ENCODE measurements around the gene USH2A.

USH2A gene

DNA sequence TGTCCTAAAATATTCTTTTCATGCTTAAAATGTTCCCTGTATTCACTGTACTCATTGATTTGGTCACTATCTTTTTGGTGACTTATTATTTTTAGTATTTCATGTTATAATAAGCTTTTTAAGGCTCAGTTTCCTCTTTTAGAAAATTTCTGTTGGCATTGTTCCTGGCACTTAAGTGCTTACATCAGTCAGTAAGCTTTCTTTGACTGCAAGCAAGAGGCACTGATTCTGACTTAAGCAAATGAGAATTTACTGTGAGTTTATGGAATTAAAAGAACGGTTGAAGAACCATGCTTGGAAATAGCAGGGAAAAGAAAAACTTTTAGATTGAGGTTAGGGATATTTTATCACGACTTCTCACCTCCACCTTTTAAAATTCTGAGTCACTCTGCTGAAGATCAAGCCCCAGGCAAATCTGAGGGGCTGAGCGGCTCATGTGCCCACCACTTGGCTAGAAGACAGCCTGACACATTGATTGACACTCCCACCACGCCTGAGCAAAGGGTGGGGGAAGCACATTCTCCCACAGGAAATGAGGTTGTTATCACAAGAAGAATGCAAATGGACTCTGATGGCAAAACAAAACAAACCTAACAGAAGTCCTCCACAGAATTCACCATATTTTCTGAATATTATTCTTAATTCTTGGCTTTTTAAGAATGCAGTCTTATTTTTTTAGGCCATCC lies 753.3 kb downstream of the USH2A start:
- no peak for FAIRE-seq

GRCh38 chr1:215667761-215668160 lies 755.5 kb downstream of the USH2A start:
- no peak for FAIRE-seq

DNA sequence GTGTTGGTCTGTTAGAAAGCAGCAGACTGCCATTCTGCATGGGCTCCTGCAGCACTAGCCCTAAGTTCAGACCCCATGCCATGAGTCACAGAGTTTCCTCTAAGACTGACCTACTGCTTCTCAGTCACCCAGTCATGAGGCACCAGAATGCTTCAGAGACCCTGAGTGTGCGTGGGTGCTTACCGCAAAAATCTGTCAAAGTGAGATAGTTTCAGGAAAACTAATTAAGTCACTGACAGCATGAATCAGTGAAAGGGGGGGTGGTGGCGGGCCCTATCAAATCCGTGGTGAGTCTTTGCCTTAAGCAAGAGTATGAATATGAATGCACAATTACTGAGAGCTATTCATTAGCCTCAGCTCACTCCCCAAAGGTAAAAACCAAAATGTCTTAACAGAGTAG lies 758.0 kb downstream of the USH2A start:
- FAIRE-seq, result no peak

DNA sequence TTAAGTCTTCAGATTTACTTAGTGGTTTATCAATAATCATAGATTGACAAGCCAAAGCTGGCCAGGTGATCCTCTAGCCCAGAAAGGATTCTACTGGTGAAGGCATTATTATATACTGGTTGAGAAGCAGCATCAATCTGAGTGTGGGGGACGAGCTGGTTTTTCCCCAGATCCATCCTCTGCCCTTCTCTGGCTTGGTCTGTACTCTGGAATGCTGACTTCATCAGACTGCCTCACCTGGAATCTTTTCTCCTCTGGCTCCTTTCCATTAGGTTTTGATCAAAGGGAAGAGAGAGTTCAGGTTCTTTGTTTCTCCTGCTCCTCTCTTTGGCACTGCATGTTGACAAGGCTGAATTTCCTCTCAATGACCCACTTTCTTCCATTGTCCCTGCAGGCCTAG lies 762.2 kb downstream of the USH2A start:
- no peak for FAIRE-seq

GRCh38 chr1:215660259-215660658 lies 763.0 kb downstream of the USH2A start:
- no peak for FAIRE-seq

DNA sequence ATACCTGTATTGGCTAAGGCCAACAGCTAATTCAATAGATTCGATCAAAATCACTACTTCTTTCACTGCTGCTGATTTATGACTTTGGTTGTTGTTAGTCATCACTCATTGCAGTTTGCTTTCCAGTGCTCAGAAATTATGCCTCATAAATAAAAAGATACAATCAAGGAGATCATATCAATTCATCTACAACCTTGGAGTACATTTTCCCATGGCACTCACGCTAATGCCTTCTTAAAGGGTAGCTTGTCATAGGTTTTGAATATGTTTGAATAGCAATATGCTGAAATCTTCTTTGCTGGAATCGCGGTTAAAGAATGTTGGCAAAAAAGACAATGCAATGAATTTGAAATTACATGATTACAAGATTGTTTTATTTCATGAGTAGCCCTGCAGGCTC lies 766.2 kb downstream of the USH2A start:
- no peak for FAIRE-seq

DNA sequence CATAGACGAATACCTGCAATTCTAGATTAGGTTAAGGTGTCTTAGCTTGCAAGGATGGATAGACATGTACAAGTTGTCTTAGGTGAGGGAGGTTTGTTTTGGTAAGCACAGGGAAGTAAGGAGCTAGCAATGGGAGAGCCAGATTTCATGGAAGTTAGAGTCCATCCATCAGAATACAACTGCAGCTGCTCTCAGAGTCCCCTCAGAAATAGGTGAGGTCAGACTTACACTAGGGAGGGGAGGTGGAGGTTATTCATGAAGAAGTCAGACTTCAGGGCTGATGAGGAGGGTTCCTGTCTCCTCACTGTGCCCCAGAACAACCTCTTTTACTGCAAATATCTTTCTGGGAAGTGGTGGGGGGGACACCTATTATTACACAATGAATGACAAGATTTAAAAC lies 770.9 kb downstream of the USH2A start:
- no peak for FAIRE-seq

DNA sequence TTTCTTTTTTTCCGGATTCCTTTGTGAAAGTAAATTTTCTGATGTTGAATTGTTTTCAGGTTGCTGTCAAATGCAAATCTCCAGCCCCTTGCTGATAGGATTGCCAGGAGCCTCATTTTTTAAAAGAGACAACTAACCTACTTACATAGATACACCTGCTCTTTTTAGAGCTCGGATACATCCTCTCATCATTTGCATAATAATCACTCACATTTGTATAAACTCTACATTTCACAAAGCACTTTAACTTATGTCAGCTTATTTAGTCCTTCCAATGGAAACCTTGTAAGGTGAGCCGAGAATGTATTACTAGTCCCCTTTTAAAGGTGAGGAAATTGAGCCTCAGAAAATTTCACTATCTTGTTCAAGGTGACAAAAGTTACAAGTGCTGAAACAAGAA lies 771.4 kb downstream of the USH2A start:
- FAIRE-seq, result no peak

GRCh38 chr1:215650446-215651149 lies 772.6 kb downstream of the USH2A start:
- no peak for FAIRE-seq

DNA sequence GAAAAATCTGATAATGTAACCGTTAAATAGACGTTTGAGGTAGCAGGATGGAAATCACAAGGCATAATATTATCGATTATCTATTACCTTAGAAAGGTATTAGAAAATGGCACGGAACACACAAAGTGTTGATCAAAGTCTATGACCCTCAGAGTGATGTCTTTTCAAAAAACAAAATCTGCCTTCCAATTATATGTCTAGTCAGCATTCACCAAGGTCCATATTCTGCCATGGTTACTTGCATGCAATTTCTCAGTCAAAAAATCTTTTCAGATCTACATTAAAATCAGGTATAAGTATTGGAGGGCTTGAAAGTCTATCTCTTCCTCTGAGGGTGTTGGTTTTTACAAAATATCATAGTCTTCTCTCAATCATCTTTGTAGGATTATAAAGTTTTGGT lies 774.3 kb downstream of the USH2A start:
- FAIRE-seq, result no peak

DNA sequence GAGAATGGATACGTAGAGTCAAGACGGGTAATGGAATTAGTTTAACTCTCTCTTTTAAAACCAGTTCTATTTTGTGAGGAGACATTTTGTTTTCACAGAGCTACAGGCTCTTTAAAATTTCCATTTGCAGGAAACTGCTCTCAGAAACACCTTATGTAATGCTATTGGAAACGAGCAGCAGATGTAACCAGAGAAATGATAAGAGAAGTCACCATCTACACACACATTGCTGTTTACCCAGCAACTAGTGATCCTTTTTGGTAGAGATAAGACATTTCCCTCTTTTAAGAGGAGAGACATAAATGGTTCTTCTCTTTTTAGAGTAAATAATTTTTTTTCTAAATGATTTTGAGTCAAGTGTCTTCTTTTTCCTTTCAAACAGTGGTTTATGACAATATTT lies 775.5 kb downstream of the USH2A start:
- FAIRE-seq, result no peak

- FAIRE-seq, result no peak
Measured at GRCh38 chr1:215645861-215646260, 777.4 kb downstream of the USH2A start.

DNA sequence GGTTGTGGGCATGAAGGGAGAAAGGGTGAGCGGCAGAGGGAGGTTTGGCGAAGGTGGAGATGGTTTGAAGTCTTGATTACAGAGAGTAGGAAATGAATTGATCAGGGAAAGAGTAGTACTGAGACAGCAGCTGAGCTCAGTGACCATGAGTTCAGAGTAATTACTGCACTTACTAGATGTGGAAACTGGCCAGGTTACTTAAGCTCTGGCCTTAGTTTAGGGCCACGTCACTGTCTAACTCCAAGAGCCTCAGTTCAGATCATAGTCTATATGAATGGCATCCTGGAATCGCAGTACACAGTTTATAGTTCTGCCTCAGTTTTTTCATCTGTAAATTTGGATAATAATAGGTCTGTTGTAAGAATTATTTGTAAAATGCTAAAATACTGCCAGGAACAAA lies 778.1 kb downstream of the USH2A start:
- no peak for FAIRE-seq

DNA sequence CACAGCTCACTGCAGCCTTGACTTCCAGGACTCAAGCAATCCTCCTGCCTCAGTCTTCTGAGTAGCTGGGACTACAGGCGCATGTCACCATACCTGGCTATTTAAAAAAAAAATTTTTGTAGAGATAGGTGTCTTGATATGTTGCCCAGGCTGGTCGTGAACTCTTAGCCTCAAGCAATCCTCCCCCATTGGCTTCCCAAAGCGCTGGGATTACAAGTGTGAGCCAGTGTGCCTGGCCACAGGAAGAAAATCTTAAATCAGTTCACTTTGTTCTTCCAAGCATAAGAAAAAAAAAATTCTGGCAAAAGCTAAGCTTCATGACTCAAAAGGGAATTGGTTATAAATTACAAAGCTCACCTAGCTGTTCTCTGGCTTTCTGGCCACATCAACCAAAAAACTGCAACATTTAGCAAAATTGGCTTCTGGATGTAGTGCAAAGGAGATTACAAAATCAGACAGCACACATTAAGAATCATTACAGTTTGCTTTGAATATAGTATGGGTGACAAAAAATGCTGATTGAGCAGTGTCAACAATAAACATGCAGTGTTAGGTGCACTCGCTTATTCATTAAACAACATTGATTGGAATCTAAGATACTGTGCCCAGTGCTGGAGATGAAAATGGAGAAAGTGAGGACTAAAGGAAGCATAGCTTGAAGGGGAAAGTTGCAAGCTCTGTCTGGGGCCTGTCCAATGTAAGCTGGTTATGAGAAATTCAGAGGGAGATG lies 779.5 kb downstream of the USH2A start:
- no peak for FAIRE-seq

DNA sequence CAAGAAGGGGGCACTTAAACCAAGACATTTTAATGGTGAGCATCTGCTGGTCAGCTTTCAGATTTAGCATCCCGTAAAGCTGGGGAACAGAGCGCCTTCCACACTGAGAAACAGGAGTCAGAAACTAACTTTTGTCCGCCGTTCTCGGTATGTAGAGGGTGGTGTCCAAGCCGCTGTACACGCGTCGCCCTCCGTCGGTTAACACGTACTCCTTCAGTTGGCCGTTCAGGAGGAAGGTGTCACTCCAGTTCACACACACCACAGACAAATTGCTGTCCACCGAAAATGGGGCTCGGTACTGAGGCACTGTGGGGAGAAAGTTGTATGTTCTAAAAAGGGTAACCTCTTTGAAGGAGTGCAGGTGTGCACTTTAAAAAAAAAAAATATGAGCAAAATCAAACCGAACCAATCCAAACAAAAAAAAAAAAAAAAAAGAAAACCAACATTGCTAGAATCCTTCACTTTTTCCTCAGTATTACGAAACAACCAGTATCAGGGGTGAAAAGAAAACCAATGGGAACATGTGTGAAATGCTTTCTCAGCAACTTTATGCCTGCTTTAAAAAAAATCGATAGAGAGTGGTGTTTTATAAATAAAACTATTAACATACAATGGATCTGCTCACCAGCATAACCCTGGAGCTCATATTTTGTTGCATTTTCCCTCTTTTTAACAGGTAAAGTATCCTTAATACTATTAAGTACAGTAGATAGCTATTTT lies 782.7 kb downstream of the USH2A start:
- no peak for FAIRE-seq

GRCh38 chr1:215637041-215637573 lies 786.1 kb downstream of the USH2A start:
- no peak for FAIRE-seq

DNA sequence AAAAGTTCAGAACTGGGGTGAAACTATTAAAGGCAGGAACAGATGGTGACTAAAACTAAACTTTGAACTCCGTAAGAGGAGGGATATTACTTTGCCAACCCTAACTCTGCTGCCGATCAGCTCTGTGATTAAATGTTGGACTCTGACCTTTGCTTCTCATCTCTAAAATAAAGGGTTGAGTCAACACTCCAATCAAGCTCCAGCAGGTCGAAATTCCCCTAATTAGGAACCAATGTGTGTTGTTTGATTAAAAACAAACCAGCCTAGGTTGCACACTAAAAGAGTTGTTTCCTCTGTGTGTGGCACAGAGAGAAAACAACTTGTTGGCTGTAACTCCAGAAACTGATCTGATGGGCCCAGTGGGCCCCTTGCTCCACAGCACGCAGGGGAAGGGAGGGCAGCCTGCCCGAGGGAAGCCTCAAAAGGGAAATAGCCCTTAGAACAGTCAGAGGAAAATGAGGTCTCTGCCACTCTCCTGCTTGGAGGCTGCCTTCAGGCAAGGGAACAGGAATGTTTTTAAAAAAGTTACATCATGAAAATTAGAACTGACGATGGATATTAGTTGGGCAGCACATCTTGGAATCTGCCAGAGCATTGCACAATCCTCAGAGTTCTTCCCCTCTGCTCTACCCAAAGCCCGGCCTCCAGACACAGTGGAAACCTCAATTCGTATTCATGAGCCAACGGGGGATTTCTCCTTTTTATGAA lies 786.8 kb downstream of the USH2A start:
- FAIRE-seq, result no peak

- no peak for FAIRE-seq
Measured at GRCh38 chr1:215635827-215636226, 787.4 kb downstream of the USH2A start.

- FAIRE-seq, result no peak
Measured at GRCh38 chr1:215631489-215631888, 791.8 kb downstream of the USH2A start.

DNA sequence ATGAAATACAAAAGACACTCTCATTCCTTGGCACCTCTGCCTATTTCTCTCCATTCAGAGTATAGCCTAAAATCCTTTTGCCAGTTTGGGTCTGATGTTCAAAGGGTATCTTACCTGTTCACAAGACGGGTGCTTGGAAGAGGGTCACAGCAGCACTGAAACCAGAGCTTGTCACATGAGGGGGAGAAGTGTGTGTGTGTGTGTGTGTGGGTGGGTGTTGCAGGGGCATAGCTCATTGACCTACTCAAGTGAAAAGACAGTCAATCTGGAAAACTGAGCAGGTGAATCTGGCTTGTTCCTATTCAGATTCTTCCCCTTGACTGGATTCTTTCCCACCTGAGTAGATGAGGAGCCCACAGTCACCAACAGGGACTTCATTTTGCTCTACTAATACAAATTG lies 792.2 kb downstream of the USH2A start:
- no peak for FAIRE-seq

DNA sequence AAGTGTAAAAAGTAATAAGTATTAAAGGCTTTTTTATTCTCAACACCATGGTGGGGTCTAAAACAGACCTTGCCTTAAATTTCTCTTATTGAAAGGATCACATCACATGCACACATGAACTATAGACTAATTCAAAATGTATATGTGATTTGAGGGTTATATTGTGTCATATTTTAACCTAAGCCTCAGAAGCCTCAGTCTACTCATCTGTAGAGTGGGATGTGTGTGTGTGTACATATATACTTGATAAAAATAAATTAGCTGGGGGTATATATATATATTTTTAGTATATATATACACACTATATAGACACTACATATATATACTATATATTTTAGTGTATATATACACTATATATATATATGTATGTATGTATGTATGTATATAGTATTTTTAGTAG lies 797.3 kb downstream of the USH2A start:
- FAIRE-seq, result no peak

DNA sequence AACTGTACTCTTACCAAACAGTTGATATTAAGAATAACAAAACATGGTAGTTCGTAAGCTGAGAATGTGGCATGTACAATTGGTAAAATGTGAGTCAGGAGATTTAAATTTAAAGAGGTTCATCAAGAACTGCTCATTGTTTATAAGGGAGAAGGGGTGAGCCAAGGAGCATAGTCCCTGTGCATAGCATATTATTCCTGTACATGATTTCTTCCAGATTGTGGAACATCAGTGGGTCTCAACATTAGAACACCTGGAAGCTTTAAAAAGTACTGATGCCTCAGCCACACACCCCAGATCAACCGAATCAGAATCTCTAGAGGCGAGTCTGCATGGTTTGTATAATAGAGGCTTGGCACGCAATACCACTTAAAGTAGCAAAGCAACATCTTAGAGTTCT lies 800.1 kb downstream of the USH2A start:
- no peak for FAIRE-seq

DNA sequence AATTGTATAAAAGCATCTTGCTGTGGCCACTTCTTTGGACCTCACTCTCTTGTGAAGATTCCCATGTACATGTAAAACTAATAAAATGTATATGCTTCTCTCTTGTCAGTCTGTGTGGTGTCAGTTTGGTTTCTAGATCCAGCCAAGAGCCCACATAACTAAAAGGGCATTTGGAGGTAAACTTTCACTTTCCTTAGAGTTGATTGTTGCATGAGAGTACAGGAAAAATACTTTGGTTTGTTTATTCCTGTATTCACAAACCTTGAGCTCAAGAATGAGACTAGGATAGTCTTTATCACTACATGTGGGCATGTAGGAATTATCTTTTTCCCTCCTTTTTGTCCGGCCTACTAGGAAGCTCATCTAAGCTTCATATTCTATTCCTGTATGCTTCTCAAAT lies 805.3 kb downstream of the USH2A start:
- FAIRE-seq, result no peak
